ENCODE results near the gene LIN28A.

DNA sequence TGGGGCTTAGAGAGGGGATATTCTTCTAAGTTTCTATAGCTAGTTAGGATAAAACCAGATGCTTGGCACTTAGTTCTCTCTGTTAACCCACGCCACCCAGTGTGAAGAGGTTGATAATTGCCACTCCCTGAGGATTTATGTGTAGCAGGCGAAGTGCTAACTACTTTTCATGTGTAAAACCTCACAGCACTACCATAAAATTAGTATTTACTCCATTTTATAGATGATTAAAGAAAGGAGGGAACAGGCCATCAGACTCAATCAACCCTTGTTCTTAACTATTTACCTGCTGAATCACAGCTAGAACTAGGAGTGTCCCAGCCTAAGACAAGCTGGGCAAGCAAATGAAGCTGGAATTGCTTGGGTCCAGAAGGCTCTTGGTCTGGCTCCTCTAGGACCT is 8.9 kb downstream of the LIN28A start:
- TF ChIP-seq BHLHE40 (IDR thresholded peaks at IDR 0.05; ENCODE audit: borderline replicate concordance) (no peak), ZNF384 (IDR thresholded peaks at IDR 0.05) (no peak), FOXK2 (IDR thresholded peaks at IDR 0.05) (no peak), SP1 (IDR thresholded peaks at IDR 0.05) (no peak), PKNOX1 (IDR thresholded peaks at IDR 0.05) (no peak), FOXM1 (IDR thresholded peaks at IDR 0.05; ENCODE audit: borderline replicate concordance) (no peak), ELF4 (IDR thresholded peaks at IDR 0.05) (no peak), HDGF (IDR thresholded peaks at IDR 0.05; ENCODE audit: borderline replicate concordance) (no peak), LEF1 (IDR thresholded peaks at IDR 0.05; ENCODE audit: borderline replicate concordance) (no peak)
